ENCODE results near the gene RILP.

The RILP gene

GRCh38 chr17:1597861-1598342 is 51.8 kb downstream of the RILP start:
- no peak for DNase-seq
